Measurements from ENCODE around the gene COPE.
"Not testable (repeated sequence)": the region's sequence is repeated elsewhere in the genome, so short reads cannot be mapped to it uniquely, and the experiment has no call there.

The COPE gene

DNA sequence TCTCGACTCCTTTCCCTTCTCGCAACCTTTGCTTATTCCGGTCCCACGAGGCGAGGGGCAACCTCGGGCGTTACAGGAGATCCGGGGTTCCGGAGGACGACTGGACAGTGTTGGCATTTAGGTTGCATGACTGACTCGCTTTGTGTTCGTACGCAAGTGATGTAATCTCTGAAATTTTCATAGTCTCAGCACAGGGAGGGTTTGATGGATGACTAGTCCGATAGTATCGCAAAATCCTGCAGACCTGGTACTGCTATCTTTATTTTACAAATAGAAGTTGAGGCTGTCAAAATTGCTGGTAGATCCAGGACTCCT is 670 bp upstream of the COPE start:
- DNase-seq (ENCODE audit: low read depth), result no peak
- H3K4me3 ChIP-seq (replicated peaks; ENCODE audit: low read depth, low read length), result peak overlapping the region; percentile 100
- TF ChIP-seq, protein P1, sequence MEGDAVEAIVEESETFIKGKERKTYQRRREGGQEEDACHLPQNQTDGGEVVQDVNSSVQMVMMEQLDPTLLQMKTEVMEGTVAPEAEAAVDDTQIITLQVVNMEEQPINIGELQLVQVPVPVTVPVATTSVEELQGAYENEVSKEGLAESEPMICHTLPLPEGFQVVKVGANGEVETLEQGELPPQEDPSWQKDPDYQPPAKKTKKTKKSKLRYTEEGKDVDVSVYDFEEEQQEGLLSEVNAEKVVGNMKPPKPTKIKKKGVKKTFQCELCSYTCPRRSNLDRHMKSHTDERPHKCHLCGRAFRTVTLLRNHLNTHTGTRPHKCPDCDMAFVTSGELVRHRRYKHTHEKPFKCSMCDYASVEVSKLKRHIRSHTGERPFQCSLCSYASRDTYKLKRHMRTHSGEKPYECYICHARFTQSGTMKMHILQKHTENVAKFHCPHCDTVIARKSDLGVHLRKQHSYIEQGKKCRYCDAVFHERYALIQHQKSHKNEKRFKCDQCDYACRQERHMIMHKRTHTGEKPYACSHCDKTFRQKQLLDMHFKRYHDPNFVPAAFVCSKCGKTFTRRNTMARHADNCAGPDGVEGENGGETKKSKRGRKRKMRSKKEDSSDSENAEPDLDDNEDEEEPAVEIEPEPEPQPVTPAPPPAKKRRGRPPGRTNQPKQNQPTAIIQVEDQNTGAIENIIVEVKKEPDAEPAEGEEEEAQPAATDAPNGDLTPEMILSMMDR (IDR thresholded peaks at IDR 0.05; ENCODE audit: low read length, missing control alignments), result no peak

DNA sequence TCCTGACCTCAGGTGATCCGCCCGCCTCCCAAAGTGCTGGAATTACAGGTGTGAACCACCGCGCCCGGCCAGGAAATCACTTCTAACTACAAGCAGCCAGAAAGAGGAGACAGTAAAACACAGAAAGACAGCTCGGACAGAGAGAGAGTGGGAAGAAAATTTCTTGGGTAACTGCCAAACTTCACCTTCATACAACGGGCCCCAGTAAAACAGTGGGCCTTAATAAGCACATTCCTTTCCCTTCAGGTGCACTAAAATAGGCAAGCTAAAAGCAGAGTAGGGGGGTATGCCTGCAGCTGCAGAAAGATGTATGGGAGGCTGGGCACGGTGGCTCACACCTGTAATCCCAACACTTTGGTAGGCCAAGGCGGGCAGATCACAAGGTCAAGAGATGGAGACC is 1.6 kb downstream of the COPE start:
- not testable (repeated sequence) for H3K4me3 ChIP-seq (replicated peaks; ENCODE audit: low read depth, low read length); DNase-seq (ENCODE audit: low read depth)

DNA sequence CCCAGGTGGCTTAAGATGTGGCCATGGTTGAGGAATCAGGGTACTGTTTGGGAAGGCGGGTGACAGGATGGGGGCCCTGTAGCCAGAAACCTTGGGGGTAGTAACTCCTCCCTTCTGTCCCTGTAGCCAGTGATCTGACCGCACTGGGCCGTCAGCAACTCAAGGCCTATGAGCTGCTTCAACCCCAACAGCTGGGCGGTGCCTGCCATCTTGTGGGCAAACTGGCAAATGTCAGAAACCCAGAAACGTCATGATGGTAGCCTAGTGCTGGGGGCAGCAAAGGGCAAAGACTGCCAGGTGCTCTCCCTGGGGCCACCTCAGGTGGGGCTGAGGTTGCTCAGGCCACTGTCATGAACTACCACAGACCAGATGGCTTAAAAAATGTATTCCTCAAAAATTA is 3.5 kb downstream of the COPE start:
- no peak overlapping the region for H3K4me3 ChIP-seq (replicated peaks; ENCODE audit: low read depth, low read length)
- TF ChIP-seq, protein P1 (IDR thresholded peaks at IDR 0.05; ENCODE audit: low read length, missing control alignments), result peak; percentile 29
- peak; percentile 56 for DNase-seq (ENCODE audit: low read depth)

DNA sequence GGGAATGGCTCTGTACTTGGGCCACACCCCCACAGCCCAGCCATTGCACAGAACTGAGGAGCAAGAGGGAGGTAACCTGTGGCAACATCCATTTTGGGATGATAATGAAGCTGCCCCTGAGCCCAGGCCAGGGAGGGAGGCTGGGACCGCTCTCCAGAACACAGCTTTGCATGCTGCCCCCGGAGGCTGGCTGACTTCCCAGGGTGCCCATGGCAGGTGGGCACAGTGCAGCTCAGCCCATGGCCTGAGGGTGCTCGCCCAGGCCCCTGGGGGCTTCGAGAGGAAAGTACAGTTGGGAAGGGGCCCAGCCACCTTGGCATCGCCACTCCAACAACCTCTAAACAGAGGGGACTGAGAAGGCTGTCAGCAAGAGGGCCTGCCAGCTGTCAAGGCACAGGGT is 5.7 kb downstream of the COPE start:
- no peak overlapping the region for H3K4me3 ChIP-seq (replicated peaks; ENCODE audit: low read depth, low read length)
- DNase-seq (ENCODE audit: low read depth), result no peak
- TF ChIP-seq, protein P1 (IDR thresholded peaks at IDR 0.05; ENCODE audit: low read length, missing control alignments), result no peak

DNA sequence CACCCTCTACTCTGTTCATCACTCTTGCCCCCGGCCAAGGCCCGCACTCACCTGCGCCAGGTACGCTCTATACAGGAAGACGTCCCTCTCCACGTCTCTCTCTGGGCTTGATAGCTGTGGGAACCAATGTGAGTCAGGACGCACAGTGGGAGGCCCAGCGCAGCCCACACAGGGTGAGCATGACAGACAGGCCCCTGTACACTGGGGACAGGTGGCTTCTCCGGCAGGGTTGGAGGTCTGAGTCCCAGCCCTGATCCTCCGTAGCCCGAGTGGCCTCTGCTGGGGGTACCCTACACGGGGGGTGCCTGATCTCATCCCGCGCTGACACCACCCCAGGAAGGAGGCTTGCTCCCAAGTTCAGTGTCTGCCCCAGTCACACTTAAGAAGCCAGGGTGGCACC is 6.3 kb downstream of the COPE start:
- TF ChIP-seq, protein P1 (IDR thresholded peaks at IDR 0.05; ENCODE audit: low read length, missing control alignments), result no peak
- DNase-seq (ENCODE audit: low read depth), result no peak
- H3K4me3 ChIP-seq (replicated peaks; ENCODE audit: low read depth, low read length), result no peak overlapping the region

DNA sequence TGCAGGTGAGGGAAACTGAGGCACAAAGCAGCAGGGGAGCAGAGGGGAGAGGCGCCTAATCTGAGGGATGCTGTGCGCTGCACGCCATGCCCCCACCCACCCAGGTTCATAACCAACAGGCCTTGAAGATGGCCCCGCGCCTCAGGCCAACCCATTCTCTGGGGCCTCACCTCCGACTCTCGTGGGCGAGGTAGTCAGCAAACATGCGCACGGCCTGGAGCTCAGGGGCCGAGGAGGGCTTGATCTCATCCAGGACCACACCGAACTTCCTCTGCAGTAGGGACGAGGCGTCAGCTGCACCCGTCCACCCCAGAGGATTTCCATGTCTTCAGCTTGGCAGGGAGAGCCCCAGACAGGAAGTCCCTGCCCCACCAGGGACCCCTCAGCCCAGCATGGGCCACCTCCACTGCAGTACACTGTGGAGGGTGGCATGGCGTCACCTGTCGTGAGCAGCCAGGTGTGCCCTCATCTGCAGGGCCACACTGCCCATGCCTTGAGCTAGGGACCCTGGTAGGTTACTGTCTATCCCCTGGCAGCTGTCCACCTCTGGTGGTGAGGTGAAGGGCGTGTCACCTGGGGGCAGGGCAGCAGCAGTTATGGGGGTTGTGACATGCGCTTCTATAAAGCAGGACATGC is 8.3 kb downstream of the COPE start:
- TF ChIP-seq, protein P1 (IDR thresholded peaks at IDR 0.05; ENCODE audit: low read length, missing control alignments), result no peak
- no peak for DNase-seq (ENCODE audit: low read depth)
- no peak overlapping the region for H3K4me3 ChIP-seq (replicated peaks; ENCODE audit: low read depth, low read length)

DNA sequence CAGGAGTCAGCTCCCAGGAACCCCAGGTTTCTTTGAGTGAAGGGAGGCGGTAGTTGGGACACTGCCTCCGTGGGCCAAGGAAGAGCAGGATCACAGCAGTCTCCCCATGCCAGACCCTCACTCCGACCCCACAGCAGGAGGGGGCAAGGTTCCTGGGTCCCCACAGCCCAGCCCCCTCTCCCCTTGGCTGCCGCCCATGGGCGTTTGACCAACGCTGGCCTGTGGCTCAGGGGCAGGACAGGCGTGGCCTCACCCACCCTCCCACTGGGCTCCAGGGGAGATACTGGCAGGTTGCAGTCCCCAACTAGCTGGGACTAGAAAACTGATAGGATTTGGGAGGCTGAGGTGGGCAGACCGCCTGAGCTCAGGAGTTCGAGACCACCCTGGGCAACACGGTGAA is 9.2 kb downstream of the COPE start:
- H3K4me3 ChIP-seq (replicated peaks; ENCODE audit: low read depth, low read length), result no peak overlapping the region
- no peak for DNase-seq (ENCODE audit: low read depth)
- TF ChIP-seq, protein P1 (IDR thresholded peaks at IDR 0.05; ENCODE audit: low read length, missing control alignments), result no peak
